ENCODE results near the gene TCTN2.

Gene TCTN2

DNA sequence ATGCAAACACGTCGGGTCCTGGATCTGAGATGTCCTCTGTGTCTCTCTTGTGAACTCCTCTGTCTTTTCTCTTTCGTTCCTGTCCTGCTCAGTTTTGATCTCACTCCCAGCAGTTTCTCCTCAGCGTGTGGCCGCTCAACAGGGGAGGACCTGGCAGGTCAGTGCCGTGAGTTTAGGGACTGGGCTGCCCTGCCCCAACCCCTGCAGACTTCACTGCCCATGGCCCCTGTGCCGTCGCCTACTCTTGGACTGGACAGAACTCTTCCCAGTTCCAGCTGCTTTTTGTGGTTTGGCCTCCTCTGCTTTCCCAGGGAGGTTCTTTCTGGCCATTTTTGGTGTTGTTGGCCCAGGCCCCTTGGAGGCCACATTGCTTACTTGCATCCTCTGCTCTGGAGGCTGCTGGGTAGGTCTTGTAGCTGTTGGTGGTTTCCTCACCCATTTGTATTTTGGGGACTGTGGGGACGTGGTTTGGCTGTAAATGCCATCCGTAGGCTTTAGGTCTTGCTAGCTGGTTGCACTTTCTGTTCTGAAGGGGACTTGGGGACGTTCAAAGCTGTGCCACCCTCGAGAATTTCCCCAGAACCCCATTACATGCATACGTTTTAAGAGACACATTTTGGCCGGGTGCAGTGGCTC, 71.1 kb downstream of the TCTN2 start:
- no peak for DNase-seq (ENCODE audit: low spot score)

DNA sequence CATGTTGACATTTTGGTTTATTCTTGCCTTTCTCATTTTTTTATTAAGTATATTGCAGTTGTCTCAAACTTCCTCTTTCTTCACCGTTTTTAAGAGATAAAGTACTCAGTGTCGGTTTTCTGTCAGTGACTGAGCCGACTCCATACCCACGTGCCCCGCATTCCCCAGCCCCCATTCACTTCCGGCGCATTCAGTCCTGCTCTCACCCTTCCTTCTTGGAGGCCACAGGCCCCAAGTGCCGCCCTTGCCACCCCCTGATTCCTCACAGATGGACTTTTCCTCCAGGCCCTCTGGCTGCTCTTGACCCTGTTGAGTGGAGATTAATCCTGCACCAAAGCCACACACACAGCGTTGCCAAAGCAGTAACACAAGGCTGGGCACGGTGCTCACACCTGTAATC, 72.1 kb downstream of the TCTN2 start:
- no peak for DNase-seq (ENCODE audit: low spot score)

DNA sequence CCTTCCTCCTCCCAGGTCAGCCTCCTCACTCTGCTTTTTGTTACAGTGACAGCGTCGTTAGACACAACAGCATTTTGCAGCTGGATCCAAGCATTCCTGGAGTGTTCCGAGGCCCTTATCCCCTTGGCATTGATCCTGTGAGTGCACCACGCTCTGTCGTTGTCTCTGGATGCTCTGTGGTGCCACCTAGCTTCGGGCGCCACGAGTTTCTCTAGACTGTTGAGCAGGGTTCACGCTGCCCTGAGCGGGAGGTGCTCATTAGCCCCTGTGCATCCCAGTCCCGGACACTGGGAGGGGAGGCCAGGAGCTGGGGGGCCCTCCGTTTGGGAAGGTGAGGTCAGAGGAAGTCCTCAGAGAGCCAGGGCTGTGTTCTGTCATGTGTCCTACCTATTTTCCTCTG, 73.9 kb downstream of the TCTN2 start:
- no peak for DNase-seq (ENCODE audit: low spot score)

DNA sequence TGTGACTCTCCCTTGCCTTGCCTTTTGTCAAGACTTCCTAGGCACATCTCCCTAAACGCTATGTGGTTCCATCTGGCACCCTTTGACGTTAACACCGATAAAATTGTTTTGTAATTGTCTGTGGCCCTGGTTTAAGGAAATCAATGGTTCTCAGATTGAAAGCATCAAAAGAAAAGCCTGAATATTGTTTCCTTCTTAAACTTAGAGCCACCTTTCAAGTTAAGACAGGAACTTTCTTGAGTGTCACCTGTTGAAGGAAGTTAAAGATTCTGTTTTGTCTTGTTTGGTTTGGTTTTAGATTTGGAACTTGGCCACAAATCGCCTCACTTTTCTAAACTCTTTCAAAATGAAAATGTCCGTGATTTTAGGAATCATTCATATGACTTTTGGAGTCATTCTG, 76.4 kb downstream of the TCTN2 start:
- DNase-seq (ENCODE audit: low spot score): no peak

DNA sequence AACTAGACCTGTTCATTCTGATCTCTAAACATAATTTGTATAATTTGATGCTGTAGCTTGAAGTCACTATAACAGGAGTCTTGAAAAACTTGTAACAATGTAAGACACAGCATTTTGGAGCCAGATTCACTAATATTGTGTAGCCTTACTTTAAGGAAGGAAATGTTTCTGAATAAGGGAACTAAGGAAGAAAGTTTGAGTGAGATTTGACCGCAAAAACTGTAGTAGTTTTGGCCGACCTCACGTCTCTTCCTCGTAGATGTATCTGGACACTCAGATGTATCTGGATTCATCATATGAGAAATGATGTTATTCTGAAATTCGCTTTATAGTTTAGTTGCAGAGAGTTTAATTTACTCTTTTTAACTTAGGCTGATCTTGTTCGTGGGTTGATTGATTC, 77.2 kb downstream of the TCTN2 start:
- no peak for DNase-seq (ENCODE audit: low spot score)

DNA sequence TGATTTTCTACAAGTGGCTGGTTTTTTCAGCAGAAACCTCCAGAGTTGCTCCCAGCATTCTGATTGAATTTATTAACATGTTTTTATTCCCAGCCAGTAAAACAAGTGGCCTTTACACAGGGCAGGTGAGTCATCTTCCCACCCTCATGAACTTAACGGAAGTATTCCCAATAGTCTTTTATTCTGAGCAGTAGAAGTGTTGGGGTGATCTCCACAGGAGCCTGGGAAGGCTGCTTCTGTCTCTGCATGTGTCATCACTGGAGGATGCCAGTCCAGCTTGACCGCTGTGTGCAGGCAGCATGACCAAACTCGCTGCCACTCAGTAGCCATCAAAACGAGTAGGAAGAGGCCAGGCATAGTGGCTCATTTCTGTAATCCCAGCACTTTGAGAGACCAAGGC, 77.7 kb downstream of the TCTN2 start:
- no peak for DNase-seq (ENCODE audit: low spot score)

DNA sequence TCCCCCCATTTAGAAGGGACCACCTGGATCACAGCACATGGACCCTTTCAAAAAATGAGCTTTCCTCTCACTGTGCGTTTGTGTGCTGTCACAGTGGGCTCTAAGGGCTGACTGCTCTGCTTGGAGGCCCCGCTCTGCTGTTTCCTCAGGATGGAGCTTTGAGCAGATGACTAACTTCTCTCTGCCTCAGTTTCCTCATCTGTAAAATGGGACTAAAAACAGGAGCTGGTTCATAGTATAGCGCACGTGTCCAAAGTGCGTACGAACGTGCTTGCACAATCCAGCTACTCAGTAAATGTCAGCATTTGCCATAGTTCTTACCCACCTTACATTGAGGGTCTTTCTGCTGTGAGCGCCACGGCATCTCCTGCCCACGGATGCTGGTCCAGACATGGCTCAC, 78.4 kb downstream of the TCTN2 start:
- no peak for DNase-seq (ENCODE audit: low spot score)

DNA sequence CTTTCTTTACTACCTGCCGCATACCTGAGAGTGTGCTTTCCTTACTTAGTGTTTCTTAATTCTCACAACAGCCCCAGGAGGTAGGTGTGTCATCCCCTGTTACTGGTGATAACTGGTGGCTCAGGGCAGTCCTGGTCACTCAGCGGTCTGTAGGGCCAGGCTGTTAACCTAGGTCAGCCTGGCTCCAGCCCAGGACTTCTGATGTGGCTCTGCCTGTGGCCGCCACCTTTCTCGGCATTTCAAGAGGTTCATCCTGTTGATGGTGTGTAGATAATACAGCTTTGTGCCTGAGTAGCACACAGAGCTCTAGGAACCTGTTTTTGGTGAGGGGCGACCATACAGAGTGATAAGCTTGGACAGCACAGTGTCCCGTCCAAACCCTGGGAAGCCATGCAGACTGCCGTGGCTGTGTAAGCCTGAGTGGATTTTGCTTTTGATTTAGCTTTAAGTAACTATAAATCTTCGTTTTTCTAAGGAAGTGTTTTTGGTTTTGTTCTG, 79.3 kb downstream of the TCTN2 start:
- no peak for DNase-seq (ENCODE audit: low spot score)

DNA sequence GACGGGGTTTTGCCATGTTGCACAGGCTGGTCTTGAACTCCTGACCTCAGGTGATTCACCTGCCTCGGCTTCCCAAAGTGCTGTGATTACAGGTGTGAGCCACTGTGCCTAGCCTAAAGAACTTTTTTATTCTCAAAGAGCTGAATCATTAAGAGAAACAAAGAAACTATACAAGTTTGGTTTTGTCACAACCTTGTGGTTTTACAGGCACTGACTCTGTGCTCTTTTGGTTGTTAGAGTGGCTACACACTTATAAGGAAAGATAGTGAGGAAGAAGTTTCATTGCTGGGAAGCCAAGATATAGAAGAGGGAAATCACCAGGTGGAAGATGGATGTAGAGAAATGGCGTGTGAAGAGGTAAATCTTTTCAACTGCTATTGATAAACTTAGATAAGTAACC, 81.1 kb downstream of the TCTN2 start:
- DNase-seq (ENCODE audit: low spot score): no peak

DNA sequence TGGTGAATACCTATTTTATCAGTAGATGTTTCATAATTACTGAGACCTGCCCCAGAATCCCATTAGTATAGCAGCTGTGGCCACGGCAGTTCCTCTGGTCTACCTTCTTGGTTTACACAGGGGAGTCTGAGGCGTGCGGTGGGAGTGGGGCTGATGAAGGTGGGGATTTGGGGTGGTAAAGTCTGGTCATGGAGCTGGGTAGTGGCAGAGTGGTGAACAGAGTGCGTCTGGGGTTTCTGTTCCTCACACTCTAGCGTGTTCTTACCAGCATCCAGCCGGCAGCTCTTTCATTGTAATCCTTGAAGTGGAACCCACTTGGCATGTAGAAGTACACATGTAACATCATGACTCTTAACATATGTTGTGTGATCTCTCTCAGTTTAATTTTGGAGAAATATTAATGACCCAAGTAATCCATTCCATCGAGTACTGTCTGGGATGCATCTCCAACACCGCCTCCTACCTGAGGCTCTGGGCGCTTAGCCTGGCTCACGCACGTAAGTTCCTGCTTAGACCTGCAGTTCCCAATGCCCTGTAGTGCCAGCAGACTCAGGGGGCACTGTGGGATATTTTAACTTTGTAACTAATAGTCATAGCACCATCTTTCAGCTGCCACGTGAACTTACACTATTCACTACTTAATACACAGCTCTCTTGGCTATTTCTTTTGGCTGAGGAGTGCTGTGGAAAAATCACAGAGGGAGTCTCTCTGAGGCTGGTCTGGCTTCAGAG, 83.3 kb downstream of the TCTN2 start:
- DNase-seq (ENCODE audit: low spot score): no peak

DNA sequence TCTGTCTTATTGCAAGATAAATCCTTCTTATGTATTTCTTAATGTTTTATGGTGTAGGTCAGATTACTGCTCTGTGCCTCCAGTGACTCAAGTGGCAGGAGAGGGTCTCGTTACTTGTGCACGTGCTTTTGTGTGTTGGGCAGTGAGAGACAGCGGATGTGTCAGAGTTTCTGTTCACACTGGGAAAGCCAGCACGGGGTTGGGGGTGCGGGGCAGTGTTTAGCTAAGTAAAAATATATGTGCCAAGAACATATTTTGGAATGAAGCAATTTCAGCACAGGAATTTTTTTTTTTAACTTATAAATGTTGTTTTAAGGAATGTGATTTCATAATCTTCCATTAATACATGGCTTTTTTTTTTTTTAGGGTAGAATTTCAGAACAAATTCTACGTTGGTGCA, 86.6 kb downstream of the TCTN2 start:
- no peak for DNase-seq (ENCODE audit: low spot score)
